ENCODE results near the gene ATP10A.

Gene ATP10A

GRCh38 chr15:25676070-25676469, 187.1 kb downstream of the ATP10A start:
- H3K27ac ChIP-seq, result no peak overlapping the region
- H3K27me3 ChIP-seq, result no peaks in the 10 kb centered on the region
- no peak overlapping the region for H3K9ac ChIP-seq
- H3K4me3 ChIP-seq, result no peak overlapping the region
- no peak overlapping the region for H3K4me2 ChIP-seq
- H4K20me1 ChIP-seq, result no peaks in the 10 kb centered on the region
- peaks cover 10% of the 10 kb centered on the region for H3K4me1 ChIP-seq
- no peak for TF ChIP-seq Cebpa-rat (IDR thresholded peaks at IDR 0.05)
- peaks cover 38% of the 10 kb centered on the region for H3K36me3 ChIP-seq
- no peaks in the 10 kb centered on the region for H3K9me3 ChIP-seq

GRCh38 chr15:25675396-25675795, 187.7 kb downstream of the ATP10A start:
- Histone ChIP-seq H3K4me2 (no peak overlapping the region), H3K27ac (no peak overlapping the region), H3K27me3 (no peaks in the 10 kb centered on the region), H3K9me3 (no peaks in the 10 kb centered on the region), H3K4me3 (no peak overlapping the region), H4K20me1 (no peaks in the 10 kb centered on the region), H3K36me3 (peaks cover 31% of the 10 kb centered on the region), H3K9ac (no peak overlapping the region), H3K4me1 (peaks cover 17% of the 10 kb centered on the region)
- no peak for TF ChIP-seq Cebpa-rat (IDR thresholded peaks at IDR 0.05)

- no peak for TF ChIP-seq Cebpa-rat (IDR thresholded peaks at IDR 0.05)
- peaks cover 27% of the 10 kb centered on the region for H3K36me3 ChIP-seq
- H3K4me1 ChIP-seq, result peaks cover 22% of the 10 kb centered on the region
- no peak overlapping the region for H3K27ac ChIP-seq
- no peak overlapping the region for H3K4me3 ChIP-seq
- H3K9ac ChIP-seq, result no peak overlapping the region
- no peaks in the 10 kb centered on the region for H4K20me1 ChIP-seq
- no peaks in the 10 kb centered on the region for H3K27me3 ChIP-seq
- no peak overlapping the region for H3K4me2 ChIP-seq
- H3K9me3 ChIP-seq, result no peaks in the 10 kb centered on the region
Measured at GRCh38 chr15:25674913-25675312, 188.2 kb downstream of the ATP10A start.

GRCh38 chr15:25673972-25674371, 189.2 kb downstream of the ATP10A start:
- H3K27me3 ChIP-seq, result no peaks in the 10 kb centered on the region
- H3K27ac ChIP-seq, result no peak overlapping the region
- H3K36me3 ChIP-seq, result peaks cover 18% of the 10 kb centered on the region

GRCh38 chr15:25673351-25673750, 189.8 kb downstream of the ATP10A start:
- Histone ChIP-seq H3K27ac (no peak overlapping the region), H3K4me3 (no peak overlapping the region), H3K9ac (no peak overlapping the region), H3K4me2 (no peak overlapping the region), H3K27me3 (no peaks in the 10 kb centered on the region), H4K20me1 (no peaks in the 10 kb centered on the region), H3K4me1 (peaks cover 26% of the 10 kb centered on the region), H3K9me3 (no peaks in the 10 kb centered on the region), H3K36me3 (peaks cover 12% of the 10 kb centered on the region)
- no peak for TF ChIP-seq Cebpa-rat (IDR thresholded peaks at IDR 0.05)

More at GRCh38 chr15:25673972-25674371, 189.2 kb downstream of the ATP10A start:
- Histone ChIP-seq H4K20me1 (no peaks in the 10 kb centered on the region), H3K9me3 (no peaks in the 10 kb centered on the region), H3K4me3 (no peak overlapping the region), H3K4me2 (no peak overlapping the region), H3K9ac (no peak overlapping the region), H3K4me1 (peaks cover 26% of the 10 kb centered on the region)
- no peak for TF ChIP-seq Cebpa-rat (IDR thresholded peaks at IDR 0.05)

GRCh38 chr15:25671132-25671531, 192.0 kb downstream of the ATP10A start:
- H3K4me3 ChIP-seq, result no peak overlapping the region; the same call in 1 of the 2 replicates
- TF ChIP-seq Cebpa-rat (IDR thresholded peaks at IDR 0.05), result no peak
- peaks cover 26% of the 10 kb centered on the region for H3K4me1 ChIP-seq
- H4K20me1 ChIP-seq, result no peaks in the 10 kb centered on the region
- H3K4me2 ChIP-seq, result peak overlapping the region; percentile 77
- H3K27me3 ChIP-seq, result no peaks in the 10 kb centered on the region
- no peaks in the 10 kb centered on the region for H3K9me3 ChIP-seq
- H3K36me3 ChIP-seq, result no peaks in the 10 kb centered on the region
- no peak overlapping the region for H3K27ac ChIP-seq
- peak overlapping the region; percentile 26; the same call in 1 of the 2 replicates for H3K9ac ChIP-seq

GRCh38 chr15:25670621-25671020, 192.5 kb downstream of the ATP10A start:
- Histone ChIP-seq H3K9ac (no peak overlapping the region), H3K27ac (no peak overlapping the region), H4K20me1 (no peaks in the 10 kb centered on the region), H3K4me3 (no peak overlapping the region), H3K36me3 (no peaks in the 10 kb centered on the region), H3K4me1 (peaks cover 26% of the 10 kb centered on the region), H3K27me3 (no peaks in the 10 kb centered on the region), H3K9me3 (no peaks in the 10 kb centered on the region), H3K4me2 (peak overlapping the region; percentile 77)
- TF ChIP-seq Cebpa-rat (IDR thresholded peaks at IDR 0.05), result no peak

GRCh38 chr15:25670025-25670554, 193.0 kb downstream of the ATP10A start:
- Histone ChIP-seq H3K36me3 (no peaks in the 10 kb centered on the region), H3K27ac (no peak overlapping the region), H3K4me1 (peaks cover 26% of the 10 kb centered on the region), H3K4me3 (no peak overlapping the region), H3K9ac (no peak overlapping the region), H3K4me2 (peak overlapping the region; percentile 77), H3K27me3 (no peaks in the 10 kb centered on the region), H4K20me1 (no peaks in the 10 kb centered on the region), H3K9me3 (no peaks in the 10 kb centered on the region)
- no peak for TF ChIP-seq Cebpa-rat (IDR thresholded peaks at IDR 0.05)

GRCh38 chr15:25668901-25669300, 194.2 kb downstream of the ATP10A start:
- H3K4me3 ChIP-seq, result no peak overlapping the region
- H3K4me2 ChIP-seq, result no peak overlapping the region
- no peaks in the 10 kb centered on the region for H4K20me1 ChIP-seq
- H3K27ac ChIP-seq, result no peak overlapping the region
- peaks cover 26% of the 10 kb centered on the region for H3K4me1 ChIP-seq
- no peaks in the 10 kb centered on the region for H3K27me3 ChIP-seq
- no peak overlapping the region for H3K9ac ChIP-seq
- H3K36me3 ChIP-seq, result no peaks in the 10 kb centered on the region
- no peak for TF ChIP-seq Cebpa-rat (IDR thresholded peaks at IDR 0.05)
- H3K9me3 ChIP-seq, result no peaks in the 10 kb centered on the region

GRCh38 chr15:25668236-25668795, 194.8 kb downstream of the ATP10A start:
- Histone ChIP-seq H3K4me1 (peaks cover 26% of the 10 kb centered on the region), H3K27me3 (no peaks in the 10 kb centered on the region), H3K36me3 (no peaks in the 10 kb centered on the region), H4K20me1 (no peaks in the 10 kb centered on the region), H3K27ac (no peak overlapping the region), H3K4me3 (no peak overlapping the region), H3K9me3 (no peaks in the 10 kb centered on the region), H3K9ac (no peak overlapping the region), H3K4me2 (no peak overlapping the region)
- no peak for TF ChIP-seq Cebpa-rat (IDR thresholded peaks at IDR 0.05)
